GM12873 (cell line): ENCODE measurements around the gene UBIAD1.

Experiments used
- TF ChIP-seq, protein P1 (sequence below): IDR thresholded peaks from 2 replicates; pipeline ENCODE4 v1.5.1; 2012; ENCODE audit warnings: low read depth, mild to moderate bottlenecking, moderate library complexity, low read length, control low read depth; ENCODE audit not compliant: insufficient read depth; ENCODE audit errors: missing control alignments

The UBIAD1 gene

DNA sequence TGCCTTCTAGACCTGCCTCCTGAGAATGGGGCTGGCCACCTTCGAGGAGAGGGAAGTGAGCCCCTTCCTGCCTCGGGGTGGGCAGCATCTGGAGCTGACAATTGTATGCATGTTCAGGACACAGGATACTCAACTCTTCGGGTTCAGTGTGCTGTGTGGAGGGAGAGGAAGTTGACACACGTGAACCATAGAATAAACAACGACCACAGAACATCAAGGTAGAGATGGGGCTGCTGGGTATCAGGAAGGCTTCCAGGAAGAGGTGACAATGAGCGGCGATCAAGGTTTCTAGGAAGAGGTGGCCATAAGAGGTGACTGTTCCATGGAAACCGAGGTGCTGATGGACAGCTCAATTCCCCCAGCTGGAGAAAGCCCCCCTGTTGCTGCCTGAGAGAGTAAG lies 22.0 kb downstream of the UBIAD1 start:
- TF ChIP-seq, protein P1, sequence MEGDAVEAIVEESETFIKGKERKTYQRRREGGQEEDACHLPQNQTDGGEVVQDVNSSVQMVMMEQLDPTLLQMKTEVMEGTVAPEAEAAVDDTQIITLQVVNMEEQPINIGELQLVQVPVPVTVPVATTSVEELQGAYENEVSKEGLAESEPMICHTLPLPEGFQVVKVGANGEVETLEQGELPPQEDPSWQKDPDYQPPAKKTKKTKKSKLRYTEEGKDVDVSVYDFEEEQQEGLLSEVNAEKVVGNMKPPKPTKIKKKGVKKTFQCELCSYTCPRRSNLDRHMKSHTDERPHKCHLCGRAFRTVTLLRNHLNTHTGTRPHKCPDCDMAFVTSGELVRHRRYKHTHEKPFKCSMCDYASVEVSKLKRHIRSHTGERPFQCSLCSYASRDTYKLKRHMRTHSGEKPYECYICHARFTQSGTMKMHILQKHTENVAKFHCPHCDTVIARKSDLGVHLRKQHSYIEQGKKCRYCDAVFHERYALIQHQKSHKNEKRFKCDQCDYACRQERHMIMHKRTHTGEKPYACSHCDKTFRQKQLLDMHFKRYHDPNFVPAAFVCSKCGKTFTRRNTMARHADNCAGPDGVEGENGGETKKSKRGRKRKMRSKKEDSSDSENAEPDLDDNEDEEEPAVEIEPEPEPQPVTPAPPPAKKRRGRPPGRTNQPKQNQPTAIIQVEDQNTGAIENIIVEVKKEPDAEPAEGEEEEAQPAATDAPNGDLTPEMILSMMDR = no peak

DNA sequence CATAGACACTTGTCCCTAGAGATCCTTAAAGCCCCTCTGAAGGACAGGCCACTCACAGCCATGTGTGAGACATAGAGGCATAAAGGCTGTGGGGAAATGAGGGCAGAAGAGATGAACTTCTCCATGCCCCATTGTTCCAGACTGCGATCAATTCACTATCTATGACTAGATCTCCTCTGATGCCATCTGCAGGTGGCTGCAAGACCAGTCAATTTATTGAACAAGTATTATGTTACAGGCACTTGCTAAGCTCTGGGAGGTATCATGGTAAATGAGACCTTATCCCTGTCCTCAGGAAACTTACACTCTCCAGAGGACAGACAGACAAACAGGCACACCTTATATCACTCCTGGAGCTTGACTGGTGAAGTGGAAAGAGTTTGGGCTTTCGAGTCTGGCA lies 22.9 kb downstream of the UBIAD1 start:
- TF ChIP-seq, protein P1 = no peak

DNA sequence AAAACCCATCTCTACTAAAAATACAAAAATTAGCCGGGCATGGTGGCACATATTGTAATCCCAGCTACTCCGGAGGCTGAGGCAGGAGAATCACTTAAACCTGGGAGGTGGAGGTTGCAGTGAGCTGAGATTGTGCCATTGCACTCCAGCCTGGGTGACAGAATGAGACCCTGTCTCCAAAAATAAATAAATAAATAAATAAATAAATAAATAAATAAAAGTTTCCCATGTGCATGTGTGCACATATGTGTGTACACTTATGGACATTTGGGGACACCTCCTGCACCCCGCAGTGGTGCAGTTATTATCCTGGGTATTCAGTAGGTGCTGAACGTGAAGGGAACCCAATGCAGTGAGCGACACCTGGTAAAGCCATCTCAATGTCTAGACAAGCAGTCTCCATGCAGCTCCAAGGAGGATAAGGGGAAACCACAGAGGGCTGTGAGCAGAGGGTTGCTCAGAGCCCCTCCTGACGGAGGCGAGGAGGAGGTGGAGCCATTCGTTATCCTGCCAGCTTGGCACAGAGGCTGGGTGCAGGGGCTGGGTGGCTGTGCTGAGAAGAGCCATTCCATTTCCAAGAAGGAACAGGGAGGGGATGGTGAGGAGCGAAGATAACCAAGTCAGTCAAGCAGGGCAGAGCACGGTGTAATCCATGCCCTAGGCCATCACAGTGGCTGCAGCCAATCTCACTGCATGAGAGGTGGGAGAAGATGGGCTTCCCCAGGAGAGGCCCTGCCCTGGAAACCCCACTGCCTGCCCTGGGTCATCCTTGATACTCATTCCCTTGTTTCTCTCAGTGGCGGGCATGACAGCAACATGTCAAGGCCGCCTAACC lies 25.6 kb downstream of the UBIAD1 start:
- TF ChIP-seq, protein P1 = no peak

DNA sequence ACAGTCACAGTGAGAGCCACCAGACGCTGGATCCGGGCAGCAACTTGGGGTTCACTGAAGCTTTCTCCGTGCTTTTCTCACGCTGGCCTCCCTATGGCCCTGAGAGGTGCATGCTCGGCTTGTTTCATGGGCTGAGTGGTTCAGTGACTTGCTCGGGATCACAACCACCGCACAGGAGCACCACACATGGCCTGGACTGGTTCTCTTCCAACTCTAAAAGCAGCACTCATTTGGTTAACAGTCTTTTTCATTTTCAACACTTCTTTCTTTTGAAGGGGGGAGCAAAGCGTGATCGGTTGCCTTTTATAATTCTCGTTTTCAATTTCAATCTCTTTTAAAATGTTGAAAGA lies 26.2 kb downstream of the UBIAD1 start:
- TF ChIP-seq, protein P1 = no peak

DNA sequence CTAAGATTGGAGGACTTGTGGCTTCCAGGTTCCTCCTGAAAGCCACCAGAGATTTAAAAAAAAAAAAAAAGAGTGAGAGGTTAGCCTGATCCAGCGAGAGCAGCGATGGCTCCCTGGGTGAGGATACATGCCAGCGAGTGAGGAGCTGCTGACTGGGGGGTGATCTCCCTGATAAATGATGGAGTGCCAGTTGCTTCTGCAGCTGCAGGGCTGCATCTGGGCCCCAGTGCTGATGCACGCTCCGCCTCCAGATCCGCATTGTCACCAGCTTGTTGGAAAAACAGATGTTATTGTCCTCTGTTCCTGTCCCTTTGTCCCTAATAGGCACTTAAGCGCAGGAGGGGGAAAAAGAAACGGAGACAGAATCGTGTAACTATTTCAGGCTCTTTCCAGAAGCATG lies 28.6 kb downstream of the UBIAD1 start:
- TF ChIP-seq, protein P1 = no peak

DNA sequence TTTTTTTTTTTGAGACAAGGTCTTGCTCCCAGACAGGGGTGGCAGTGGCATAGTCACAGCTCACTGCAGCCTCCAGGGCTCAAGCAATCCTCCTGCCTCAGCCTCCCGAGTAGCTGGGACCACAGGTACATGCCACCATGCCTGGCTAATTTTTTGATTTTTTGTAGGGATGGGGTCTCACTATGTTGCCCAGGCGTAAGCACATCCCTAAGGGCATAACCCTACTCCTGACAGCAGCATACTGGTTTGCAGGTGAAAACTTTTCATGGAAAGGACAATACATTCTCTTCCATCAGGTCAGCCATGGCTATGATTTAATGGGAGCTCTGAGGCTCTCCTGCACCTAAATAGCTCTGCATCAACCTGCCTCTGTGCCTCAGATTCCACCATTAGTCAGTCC lies 29.4 kb downstream of the UBIAD1 start:
- TF ChIP-seq, protein P1 = no peak

DNA sequence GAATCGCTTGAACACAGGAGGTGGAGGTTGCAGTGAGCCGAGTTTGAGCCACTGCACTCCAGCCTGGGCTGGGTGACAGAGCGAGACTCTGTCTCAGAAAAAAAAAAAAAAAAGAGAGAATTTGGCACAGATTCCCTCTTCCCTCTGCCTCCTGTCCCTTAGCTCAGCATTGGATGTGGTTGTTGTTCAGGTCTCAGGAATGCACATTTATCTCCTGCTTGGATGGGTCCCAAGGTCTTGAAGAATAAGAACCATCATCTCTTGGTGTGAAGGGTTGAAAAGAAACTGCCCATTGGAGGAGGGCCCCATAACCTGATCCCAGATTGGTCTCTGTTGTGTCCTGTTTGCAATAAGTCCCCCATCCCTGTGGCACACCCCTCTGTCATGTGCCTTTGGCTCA lies 34.9 kb downstream of the UBIAD1 start:
- TF ChIP-seq, protein P1 = no peak
